Activated CD4-positive, alpha-beta T cell treated with anti-CD3 and anti-CD28 coated beads, Interleukin-2, amount 50 U/mL, for 48 hours (primary cell): ENCODE results near the gene CNTD1.

Source experiments
- DNase-seq, 2 experiments: peaks; one replicate each; pipeline ENCODE4 v3.0.0-alpha.2; 2020

The CNTD1 gene

DNA sequence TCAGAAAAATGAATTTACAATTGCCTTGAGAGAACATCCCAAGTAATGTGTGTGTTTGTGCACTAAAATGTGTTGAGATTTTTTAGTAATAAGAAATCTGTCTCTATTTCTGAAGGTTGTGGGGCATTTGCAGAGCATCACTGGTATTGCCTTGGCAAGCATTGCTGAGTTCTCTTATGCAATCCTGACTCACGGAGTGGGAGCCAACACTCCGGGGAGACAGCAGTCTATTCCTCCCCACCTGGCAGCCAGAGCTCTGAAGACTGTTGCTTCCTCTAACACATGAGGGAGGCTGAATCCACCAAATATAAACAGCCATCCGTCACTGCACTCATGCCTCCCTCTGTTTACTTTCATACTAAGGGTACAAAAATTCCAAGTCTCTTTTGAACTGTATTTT lies 10.6 kb downstream of the CNTD1 start:
- no peak for DNase-seq

DNA sequence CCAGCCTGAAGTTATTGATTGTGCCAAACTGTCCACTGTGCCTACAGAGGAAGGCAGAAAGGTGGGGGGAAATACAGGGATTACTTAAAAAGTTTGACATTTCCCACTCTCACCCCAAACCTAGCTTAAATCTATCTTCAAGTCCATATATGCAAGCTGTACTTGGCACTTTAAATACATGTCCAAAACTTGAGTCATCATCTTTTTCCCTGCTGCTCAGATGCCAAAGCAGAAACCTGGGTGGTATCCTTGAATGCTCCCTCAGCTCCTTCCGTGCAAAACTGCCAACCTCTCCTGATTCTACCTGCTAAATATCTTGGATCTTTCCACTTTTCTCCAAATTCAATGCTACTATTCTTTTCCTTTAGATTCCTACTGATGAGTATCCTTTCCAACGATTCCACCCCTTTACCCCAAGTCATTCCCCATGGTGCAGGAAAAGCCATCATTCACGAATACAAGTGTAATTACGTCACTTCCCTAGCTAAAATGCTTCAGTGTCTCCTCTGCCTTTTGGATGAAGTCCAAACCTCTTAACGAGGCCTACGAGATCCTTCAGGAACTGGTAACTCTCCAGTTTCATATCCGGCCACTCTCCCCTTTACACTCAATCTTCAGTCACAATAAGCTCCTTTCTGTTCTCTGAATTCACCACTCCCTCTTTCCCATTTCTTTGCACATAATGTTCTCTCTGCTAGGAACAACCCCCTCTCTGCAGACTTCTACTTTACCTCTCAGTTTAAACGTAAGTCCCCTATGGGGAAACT lies 16.2 kb downstream of the CNTD1 start:
- no peak for DNase-seq

DNA sequence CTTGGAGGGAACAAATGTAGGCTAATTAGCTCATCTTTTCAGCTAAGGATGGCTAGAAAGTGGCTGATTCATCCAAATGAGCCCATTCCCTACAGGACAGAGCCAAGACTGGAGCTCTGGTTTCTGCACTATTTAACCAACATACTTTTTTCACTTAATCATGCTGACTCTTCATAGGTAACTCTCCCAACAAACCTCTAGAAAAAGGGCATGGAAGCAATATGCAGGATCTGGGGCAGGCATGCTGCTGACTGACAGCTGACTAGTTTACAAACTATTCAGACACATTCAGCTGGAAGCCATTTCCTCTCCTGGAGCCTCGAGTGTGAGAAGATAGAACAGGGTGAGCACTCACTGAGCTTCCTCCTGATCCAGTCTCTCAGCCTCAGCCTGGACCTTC lies 19.2 kb downstream of the CNTD1 start:
- no peak for DNase-seq

DNA sequence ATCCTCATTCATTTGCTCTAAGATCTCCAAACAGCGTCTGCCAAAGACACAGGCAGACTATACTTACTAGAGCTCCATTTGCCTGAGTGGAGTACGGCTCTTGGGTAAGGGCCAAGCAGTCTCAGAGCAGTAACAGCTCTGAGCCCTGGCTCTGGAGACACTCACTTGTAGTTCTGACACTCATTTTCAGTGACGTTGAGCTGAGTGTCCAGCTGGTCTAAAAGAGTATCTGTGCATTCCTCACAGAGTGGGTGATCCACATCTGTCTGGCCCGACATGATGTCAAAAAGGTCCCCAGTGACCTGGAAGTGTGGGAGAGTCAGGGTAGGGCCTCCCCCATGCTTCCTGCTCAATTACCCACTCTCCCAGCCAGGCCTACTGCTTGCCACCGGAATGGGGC lies 19.7 kb downstream of the CNTD1 start:
- no peak for DNase-seq

DNA sequence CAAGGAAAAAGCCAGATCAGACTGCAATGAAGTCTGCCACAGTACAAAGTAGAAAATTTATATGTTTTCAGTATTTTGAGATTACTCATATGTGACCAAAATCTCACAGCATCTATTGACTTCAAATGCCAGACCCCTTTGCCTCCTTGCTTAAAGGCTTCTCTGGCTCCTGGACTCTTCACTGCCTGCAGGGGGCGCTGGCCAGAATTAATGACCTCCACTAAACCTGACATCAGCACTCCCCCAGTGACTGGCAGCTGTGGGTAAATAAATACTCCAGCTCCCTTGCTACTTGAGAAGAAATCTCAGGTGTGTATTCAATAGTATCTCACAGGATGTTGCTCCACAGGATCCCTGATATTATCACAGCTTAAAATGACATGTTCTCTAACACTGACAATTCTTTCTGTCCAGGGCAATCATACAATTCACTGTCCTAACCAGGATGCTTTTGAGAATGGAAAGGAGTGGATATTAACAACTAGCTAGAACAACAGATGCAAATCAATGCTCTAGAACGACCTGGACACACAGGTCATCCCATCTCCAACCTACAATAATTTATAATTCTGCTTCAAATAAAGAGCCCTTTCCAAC lies 21.4 kb downstream of the CNTD1 start:
- peak; percentile 76 to 80 for DNase-seq

DNA sequence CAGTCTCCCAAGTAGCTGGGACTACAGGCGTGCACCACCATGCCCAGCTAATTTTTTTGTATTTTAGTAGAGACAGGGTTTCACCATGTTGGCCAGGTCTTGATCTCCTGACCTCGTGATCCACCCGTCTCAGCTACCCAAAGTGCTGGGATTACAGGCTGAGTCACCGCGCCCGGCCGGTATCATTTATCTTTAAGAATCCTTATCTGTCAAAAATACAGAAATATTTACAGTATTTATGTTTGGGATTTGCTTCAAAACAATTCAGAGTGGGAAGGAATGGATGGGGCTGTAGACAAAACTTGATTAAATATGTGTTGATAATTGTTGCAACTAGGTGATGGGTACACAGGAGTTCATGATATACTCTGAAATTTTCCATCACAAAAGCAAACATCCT lies 22.5 kb downstream of the CNTD1 start:
- no peak for DNase-seq

DNA sequence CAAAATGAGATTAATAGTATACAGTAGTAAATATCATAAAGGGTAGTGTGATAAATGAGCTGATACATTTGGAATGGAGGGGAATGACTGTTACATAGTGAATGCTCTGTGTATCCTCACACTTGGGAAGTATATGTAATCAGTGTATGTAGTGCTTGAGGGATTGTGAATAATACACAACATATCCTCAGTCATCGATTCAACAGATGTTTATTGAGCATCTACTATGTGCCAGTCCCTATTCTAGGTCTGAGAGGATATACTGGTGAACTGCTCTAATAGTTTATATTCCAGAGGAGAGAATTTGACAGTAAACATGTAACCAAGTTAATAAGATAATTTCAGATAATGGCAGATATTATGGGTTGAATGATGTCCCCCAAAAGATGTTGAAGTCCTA lies 28.8 kb downstream of the CNTD1 start:
- no peak for DNase-seq

DNA sequence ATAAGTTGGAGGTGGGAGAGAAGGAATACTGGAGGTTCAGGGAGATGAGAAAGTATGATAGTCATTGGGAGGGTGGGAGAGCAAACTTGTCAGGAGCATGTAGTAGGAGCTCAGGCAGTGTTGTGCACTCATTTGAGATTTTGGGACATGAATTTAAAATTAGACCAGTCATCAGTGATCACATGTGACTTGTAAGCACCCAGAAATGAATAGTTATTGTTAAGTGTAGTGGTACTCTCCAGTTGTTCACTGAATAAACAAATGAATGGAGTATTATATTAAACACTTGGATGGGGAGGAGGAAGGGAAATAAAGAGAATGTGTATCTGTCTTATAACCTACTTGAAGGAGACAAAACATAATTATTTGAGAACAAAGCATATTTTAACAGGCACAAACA lies 32.3 kb downstream of the CNTD1 start:
- DNase-seq, result no peak

DNA sequence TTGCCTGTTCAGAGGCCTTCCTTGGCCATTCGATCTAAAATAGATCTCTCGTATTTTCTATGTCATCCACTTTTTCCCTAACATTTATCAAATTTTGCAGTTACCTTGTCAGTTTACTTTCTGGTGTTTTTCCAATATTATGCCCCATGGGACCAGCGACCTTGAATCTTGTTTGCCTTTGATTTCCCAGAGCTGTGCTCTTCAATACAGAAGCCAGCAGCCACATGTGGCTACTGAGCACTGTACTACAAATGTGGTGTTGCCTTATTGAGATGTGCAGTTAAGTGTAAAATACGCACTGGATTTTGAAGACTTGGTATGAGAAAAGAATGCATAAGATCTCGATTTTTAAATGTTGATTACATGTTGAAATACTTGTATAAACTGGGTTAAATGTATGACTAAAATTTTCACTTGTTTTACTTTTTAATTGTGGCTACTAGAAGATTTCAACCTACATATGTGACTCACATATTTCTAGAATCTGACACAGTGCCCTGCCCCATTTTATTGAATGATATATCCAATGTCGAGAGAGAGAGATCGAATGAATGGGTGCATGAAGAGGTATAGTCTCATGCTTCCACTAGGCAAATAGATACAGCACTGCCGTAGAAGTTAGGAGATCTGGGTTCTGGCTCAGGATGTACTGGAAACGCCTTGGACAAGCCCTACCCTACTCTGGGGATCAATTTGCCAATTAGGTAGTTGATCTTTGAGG lies 33.7 kb downstream of the CNTD1 start:
- DNase-seq, result no peak

DNA sequence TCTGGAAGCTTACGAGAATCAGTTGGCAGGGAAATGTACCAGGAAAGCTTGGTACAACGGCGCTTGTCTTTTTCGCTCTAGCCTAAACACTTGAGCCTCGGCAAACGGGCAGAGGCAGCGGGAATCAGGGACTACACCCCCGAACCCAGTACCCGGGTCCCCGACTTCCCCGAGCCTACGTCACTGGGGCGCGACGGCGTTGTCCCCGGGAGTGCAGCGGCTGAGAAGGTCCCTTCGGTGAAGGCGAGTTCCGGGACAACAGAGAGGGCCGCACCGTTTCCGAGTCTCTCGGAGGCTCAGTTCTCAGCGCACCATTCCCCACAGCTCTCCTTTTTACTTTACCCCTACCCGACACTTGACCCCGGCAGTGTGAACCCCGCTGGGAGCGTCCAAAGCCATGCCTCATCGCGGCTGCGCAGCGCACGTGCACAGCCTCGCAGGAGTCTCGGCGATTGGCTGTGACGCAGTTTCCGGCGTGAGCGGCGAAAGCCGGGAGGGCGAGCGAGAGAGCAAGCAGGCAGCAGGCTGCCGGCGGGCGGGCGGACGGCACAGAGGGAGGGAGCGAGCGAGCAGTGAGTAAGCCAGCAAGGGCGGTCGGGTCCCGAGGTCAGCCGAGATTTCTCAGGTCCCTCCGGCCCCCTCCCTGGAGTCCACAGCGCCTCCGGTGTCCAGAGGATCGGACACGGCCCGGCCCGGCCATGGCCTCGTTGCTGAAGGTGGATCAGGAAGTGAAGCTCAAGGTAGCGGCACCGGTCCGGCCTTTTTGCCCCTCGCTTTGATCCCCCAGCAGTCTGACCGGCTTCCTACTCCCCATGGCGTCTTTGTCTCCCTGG lies 34.5 kb downstream of the CNTD1 start, which contains the start of gene PSME3:
Gene PSME3 (plus strand): TSS at position 464 of the 833 bp plus-strand sequence. CDS start 235 bp downstream, at position 699.
- DNase-seq, result peak; percentile 89 to 92

DNA sequence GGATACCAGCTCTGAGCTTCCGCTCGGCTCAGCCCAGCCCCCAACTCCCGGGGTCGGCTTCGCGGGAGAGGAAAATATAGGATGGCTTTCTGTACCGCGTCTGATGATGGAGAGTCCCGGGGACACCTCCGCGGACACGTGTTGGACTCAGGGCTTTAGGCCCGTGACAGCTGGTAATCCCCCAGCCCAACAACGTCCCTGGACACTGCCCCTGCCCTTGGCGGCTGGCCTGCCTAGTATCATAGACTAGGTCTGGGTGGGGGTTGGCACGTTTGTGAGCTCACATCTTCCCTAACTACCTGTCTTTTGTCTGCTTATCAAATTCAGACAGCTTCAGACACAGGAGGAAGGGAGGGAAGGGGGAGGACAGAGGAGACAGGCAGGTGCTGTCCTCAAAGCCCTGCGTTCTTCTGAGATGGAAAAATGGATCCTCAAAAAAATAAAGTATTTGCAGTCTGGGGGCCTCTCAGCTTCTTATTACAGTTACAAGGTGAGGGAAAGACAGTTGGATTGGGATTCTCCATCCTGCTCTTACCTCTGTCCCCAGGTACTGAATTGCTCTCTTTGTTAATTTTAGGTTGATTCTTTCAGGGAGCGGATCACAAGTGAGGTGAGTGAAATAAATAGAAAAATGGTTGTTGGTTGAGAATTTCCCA lies 35.2 kb downstream of the CNTD1 start:
- no peak for DNase-seq

DNA sequence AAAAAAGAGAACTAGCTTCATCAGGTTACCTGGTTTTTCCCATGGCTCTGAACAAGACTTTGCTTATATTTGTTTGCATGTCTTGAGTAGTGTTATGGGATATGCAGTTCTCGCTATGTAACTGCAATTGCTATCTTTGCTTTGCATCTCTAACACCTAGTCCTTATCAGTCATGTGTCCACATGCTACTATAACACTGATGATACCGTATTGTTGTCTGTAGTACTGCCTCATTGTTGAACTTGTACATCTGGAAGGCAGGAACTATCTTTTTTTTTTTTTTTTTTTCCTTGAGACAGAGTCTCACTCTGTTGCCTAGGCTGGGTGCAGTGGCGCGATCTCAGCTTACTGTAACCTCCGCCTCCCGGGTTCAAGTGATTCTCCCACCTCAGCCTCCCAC lies 37.1 kb downstream of the CNTD1 start:
- no peak for DNase-seq

DNA sequence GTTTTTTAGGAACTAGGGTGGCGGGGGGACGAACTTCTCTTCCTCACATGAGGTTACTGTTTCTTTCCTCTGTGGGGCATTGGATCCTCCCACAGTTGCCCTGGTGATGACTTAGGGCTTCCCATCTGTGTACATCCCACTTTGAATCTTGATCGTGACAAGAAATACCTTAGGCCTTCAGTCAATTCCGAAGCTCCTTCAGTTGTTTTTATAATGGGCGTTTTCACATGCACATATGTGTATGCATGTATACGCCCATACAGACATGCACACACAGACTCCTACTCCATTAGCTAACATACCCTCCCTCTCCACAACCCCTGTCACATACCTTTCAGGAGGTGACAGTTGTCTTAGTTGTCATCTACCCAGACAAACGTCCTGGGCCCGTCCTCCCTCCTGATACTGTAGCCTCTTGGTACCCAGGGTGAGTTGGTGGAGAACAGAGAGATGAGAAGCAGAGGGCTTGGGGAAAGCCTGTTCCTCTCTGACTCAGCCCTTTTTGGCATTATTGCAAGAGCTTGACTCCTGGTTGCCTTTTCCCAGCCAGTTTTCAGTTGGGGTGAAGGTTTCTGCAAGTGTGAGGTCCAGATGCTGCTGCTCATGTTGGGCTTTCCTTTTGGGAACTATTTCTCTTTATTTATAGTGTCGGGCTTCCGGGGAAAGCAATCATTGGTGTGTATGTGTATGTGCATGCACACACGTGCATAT lies 43.5 kb downstream of the CNTD1 start:
- DNase-seq, result no peak

DNA sequence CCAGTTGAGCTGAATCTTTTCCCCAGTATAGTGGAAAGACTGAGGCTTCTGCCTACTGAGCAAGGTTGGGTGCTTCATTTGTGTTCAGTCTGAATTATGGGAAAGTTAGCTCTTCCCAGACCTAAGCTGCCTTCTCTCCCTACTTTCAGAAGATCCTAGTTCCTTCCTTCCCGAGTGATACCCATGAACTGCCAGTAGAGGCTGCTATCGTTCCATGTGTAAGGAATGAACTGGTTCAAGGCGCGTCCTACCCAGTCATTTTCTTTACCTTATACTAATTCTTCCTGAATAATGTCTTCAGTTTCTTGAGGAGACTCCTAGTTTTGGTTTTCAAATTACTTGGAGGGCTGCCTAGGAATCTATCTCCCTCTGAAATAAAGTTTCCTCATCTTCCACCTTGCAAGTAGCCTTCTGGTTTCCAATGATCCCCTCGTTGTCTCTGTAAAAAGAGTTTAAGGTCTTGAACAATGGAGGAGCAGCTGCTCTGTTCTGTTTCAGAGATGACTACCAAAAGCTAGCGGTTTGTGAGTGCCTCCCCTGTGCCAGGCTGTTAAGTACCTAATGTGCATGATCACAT lies 44.8 kb downstream of the CNTD1 start:
- DNase-seq, result no peak

DNA sequence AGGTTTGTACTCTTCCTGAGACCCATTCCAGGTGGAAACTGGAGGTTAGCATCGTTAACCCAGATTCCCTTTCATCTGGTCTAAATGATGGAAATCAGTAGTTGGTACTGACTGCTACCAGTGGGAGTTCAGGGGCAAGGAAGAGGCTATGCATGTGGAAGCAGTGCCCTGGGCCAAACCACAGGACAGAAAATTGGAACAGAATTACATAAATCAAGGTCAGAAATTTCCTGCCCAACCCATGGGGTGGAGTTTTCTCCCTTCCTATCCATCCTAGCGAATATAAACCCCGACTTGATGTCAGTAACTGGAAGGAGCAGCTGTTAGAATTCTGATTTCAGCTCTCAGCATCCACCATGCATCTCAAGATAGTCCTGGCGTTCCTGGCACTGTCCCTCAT lies 45.6 kb downstream of the CNTD1 start, which contains the start of gene AOC2:
Gene AOC2 (plus strand): TSS at position 310 of the 400 bp plus-strand sequence. CDS start 47 bp downstream, at position 357.
- DNase-seq, result no peak

DNA sequence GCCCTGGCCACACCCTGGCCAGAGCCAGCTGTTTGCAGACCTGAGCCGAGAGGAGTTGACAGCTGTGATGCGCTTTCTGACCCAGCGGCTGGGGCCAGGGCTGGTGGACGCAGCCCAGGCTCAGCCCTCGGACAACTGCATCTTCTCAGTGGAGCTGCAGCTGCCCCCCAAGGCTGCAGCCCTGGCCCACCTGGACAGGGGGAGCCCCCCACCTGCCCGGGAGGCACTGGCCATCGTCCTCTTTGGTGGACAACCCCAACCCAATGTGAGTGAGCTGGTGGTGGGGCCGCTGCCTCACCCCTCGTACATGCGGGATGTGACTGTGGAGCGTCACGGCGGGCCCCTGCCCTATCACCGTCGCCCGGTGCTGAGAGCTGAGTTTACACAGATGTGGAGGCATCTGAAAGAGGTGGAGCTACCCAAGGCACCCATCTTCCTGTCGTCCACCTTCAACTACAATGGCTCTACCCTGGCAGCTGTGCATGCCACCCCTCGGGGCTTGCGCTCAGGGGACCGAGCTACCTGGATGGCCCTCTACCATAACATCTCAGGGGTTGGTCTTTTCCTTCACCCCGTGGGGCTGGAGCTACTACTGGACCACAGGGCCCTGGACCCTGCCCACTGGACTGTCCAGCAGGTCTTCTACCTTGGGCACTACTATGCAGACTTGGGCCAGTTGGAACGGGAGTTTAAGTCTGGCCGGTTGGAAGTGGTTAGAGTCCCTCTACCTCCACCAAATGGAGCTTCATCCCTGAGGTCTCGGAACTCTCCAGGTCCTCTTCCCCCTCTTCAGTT lies 46.3 kb downstream of the CNTD1 start:
- no peak for DNase-seq

DNA sequence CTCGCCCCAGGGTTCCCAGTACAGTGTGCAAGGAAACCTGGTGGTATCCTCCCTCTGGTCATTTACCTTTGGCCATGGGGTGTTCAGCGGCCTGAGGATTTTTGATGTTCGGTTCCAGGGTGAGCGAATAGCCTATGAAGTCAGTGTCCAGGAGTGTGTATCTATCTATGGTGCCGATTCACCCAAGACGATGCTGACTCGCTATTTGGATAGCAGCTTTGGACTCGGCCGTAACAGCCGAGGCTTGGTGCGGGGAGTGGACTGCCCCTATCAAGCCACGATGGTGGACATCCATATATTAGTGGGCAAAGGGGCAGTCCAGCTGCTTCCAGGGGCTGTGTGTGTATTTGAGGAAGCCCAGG lies 46.9 kb downstream of the CNTD1 start:
- no peak for DNase-seq

DNA sequence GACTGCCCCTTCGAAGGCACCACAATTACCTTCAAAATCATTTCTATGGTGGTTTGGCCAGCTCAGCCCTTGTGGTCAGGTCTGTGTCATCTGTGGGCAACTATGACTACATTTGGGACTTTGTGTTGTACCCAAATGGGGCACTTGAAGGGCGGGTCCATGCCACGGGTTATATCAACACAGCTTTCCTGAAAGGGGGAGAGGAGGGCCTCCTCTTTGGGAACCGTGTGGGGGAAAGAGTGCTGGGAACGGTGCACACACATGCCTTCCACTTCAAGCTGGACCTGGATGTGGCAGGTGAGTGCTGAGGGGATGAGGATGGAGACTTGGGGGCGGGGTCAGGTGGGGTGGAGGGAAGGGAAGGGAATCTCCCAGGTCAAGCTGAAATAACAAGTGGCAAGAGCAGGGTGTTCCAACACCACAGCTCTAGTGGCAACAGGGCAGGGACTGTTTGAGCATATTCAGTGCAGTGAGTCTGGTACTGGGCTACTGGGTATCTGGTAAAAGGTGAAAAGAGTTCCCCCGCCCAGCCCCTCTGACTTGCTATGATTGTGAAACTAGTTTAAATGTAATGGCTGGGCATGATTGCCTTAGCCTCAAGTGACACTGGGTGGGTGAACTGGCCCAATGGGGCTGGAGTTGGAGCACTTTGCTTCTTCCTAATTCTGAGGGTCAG lies 47.4 kb downstream of the CNTD1 start:
- peak; percentile 67 to 74 for DNase-seq

DNA sequence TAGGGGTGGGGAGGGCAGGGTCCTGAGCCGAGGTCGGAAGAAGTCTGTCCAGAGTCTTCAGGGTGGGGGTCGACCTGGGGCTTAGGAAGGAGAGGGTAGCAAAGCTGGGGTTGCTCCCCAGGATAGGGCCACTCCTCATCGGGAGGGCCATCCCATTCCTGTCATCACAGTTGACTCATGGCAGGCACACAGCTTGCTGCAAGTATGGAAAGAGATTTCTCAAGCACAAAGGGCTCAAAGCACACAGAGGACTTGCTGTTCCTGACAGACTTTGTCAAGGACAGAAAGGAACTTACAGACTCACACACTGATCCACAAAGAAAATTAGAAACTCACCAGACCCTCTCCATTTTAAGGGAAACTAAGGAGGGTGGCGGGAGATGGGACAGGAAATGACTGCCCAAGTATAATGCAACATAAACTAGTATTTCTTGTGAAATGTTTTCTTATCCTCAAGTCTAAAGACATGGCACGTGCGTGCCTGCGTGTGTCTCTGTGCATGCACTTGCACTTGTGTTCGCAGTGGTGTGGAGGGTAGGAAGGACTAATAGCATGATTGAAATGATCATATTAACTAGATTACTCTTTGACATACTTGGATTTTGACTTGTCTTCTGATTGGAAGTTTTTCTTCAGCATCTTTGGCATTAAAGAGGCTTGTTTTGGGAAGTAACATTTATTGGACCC lies 48.1 kb downstream of the CNTD1 start:
- DNase-seq, result no peak
